ENCODE data around the gene ZFHX3. TPM values are rescaled to one million over a fixed set of nuclear protein-coding genes. Genes with fewer than 3 reads are reported as not detected.

The ZFHX3 gene
- total and polyA plus RNA-seq, 2 donors from 2014 or later, result 2.3 to 29.3 TPM

DNA sequence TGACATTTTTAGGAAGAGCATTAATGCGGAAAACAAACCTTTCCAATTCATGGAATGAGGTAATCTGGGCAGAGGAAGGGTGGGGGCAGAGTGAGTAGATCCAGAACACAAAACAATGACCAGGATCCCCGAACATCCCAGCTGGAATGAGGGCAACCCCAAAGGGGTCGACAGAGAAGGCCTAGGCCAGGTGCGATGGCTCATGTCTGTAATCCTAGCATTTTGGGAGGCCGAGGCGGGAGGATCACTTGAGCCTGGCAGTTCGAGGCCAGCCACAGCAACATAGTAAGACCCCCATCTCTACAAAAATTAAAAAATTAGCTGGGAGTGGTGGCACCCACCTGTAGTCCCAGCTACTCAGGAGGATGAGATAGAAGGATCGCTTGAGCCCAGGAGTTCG, 64.7 kb downstream of the ZFHX3 start:
- no peak overlapping the region for H3K9ac ChIP-seq (ENCODE audit: low read length in 3 of 3)
- no peak for DNase-seq
- peaks cover 0 to 30% (median 13%) of the 10 kb centered on the region in 3 donors for H3K4me1 ChIP-seq (ENCODE audit: control insufficient read depth in 2 of 3, insufficient read depth in 2 of 3, low read depth in 1 of 3, low read length in 3 of 3)
- no peaks in the 10 kb centered on the region for H3K27me3 ChIP-seq (ENCODE audit: control insufficient read depth, insufficient read depth, low read length)
- no peaks in the 10 kb centered on the region for H3K9me3 ChIP-seq (ENCODE audit: control insufficient read depth in 2 of 3, insufficient read depth in 1 of 3, low read length in 3 of 3)
- no peak for FAIRE-seq
- no peak overlapping the region for H3K27ac ChIP-seq (ENCODE audit: low read depth in 2 of 2, low read length in 2 of 2)
- TF ChIP-seq, protein P1, sequence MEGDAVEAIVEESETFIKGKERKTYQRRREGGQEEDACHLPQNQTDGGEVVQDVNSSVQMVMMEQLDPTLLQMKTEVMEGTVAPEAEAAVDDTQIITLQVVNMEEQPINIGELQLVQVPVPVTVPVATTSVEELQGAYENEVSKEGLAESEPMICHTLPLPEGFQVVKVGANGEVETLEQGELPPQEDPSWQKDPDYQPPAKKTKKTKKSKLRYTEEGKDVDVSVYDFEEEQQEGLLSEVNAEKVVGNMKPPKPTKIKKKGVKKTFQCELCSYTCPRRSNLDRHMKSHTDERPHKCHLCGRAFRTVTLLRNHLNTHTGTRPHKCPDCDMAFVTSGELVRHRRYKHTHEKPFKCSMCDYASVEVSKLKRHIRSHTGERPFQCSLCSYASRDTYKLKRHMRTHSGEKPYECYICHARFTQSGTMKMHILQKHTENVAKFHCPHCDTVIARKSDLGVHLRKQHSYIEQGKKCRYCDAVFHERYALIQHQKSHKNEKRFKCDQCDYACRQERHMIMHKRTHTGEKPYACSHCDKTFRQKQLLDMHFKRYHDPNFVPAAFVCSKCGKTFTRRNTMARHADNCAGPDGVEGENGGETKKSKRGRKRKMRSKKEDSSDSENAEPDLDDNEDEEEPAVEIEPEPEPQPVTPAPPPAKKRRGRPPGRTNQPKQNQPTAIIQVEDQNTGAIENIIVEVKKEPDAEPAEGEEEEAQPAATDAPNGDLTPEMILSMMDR (IDR thresholded peaks at IDR 0.05; ENCODE audit: borderline replicate concordance, extremely low read depth, insufficient read depth), result no peak
- no peak overlapping the region for H3K4me3 ChIP-seq (ENCODE audit: low read length in 3 of 3)
- H3K36me3 ChIP-seq (ENCODE audit: control insufficient read depth in 2 of 3, insufficient read depth in 3 of 3, low read length in 3 of 3), result no peaks in the 10 kb centered on the region
- intact Hi-C loops (cut with DNase I), result no loop called here

GRCh38 chr16:72979974-72980373, 68.0 kb downstream of the ZFHX3 start:
- intact Hi-C loops (cut with DNase I), result no loop called here
- H3K27me3 ChIP-seq (ENCODE audit: control insufficient read depth, insufficient read depth, low read length), result no peaks in the 10 kb centered on the region
- TF ChIP-seq, protein P1 (IDR thresholded peaks at IDR 0.05; ENCODE audit: borderline replicate concordance, extremely low read depth, insufficient read depth), result no peak
- H3K4me3 ChIP-seq (ENCODE audit: low read length in 3 of 3), result no peak overlapping the region
- H3K9ac ChIP-seq (ENCODE audit: low read length in 3 of 3), result no peak overlapping the region
- no peak overlapping the region for H3K27ac ChIP-seq (ENCODE audit: low read depth in 2 of 2, low read length in 2 of 2)
- no peaks in the 10 kb centered on the region for H3K36me3 ChIP-seq (ENCODE audit: control insufficient read depth in 2 of 3, insufficient read depth in 3 of 3, low read length in 3 of 3)
- H3K4me1 ChIP-seq (ENCODE audit: control insufficient read depth in 2 of 3, insufficient read depth in 2 of 3, low read depth in 1 of 3, low read length in 3 of 3), result peaks cover 0 to 6% (median 4%) of the 10 kb centered on the region in 3 donors
- DNase-seq, result no peak
- no peaks in the 10 kb centered on the region for H3K9me3 ChIP-seq (ENCODE audit: control insufficient read depth in 2 of 3, insufficient read depth in 1 of 3, low read length in 3 of 3)
- no peak for FAIRE-seq

DNA sequence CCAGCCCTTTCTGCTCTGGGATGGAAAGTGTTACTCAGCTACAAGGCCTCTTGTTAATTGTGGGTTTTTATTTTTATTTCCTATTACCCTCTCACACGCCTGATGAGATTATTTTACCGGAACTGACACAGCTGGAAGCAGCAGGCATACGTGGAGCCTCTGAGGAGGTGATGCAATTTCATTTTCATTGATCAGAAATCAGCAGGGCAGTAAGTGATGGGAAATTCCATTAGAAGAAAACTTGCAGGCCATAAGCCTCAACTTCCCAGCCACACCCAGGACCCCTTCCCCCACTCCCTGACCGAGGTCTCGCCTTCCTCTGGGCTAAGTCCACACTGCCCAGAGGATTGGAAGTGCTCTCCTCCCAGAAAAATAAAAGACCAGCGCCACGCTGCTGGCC, 69.7 kb downstream of the ZFHX3 start:
- H3K4me1 ChIP-seq (ENCODE audit: control insufficient read depth in 2 of 3, insufficient read depth in 2 of 3, low read depth in 1 of 3, low read length in 3 of 3), result peaks cover 0 to 7% (median 0%) of the 10 kb centered on the region in 3 donors
- H3K4me3 ChIP-seq (ENCODE audit: low read length in 3 of 3), result no peak overlapping the region
- DNase-seq (no peak), FAIRE-seq (no peak)
- H3K27me3 ChIP-seq (ENCODE audit: control insufficient read depth, insufficient read depth, low read length), result no peaks in the 10 kb centered on the region
- H3K36me3 ChIP-seq (ENCODE audit: control insufficient read depth in 2 of 3, insufficient read depth in 3 of 3, low read length in 3 of 3), result no peaks in the 10 kb centered on the region
- no peak overlapping the region for H3K27ac ChIP-seq (ENCODE audit: low read depth in 2 of 2, low read length in 2 of 2)
- H3K9ac ChIP-seq (ENCODE audit: low read length in 3 of 3), result no peak overlapping the region
- intact Hi-C loops (cut with DNase I), result no loop called here
- H3K9me3 ChIP-seq (ENCODE audit: control insufficient read depth in 2 of 3, insufficient read depth in 1 of 3, low read length in 3 of 3), result no peaks in the 10 kb centered on the region
- TF ChIP-seq, protein P1 (IDR thresholded peaks at IDR 0.05; ENCODE audit: borderline replicate concordance, extremely low read depth, insufficient read depth), result no peak

DNA sequence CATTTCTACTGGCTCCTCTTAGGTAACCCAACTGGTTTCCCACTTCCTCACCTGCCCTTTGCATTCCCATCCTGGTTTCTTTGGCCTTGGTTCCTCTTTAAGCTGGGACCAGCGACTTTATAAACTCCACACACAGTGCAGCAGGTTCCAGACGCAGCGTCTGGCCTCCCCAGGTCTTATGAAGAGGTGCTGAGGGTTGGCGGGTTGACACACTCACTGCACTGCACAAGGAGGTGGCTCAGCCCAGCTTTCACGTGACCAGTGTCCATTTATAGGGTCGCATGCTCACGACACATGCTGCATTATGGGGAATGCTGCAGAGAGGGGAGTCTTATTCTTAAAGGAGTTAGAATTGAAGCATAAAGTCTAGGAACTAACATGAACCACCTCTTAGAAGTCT, 70.8 kb downstream of the ZFHX3 start:
- Histone ChIP-seq H3K9me3 (ENCODE audit: control insufficient read depth in 2 of 3, insufficient read depth in 1 of 3, low read length in 3 of 3) (no peaks in the 10 kb centered on the region), H3K27me3 (ENCODE audit: control insufficient read depth, insufficient read depth, low read length) (no peaks in the 10 kb centered on the region), H3K36me3 (ENCODE audit: control insufficient read depth in 2 of 3, insufficient read depth in 3 of 3, low read length in 3 of 3) (no peaks in the 10 kb centered on the region), H3K4me3 (ENCODE audit: low read length in 3 of 3) (no peak overlapping the region), H3K4me1 (ENCODE audit: control insufficient read depth in 2 of 3, insufficient read depth in 2 of 3, low read depth in 1 of 3, low read length in 3 of 3) (peaks cover 0 to 7% (median 0%) of the 10 kb centered on the region in 3 donors), H3K9ac (ENCODE audit: low read length in 3 of 3) (no peak overlapping the region), H3K27ac (ENCODE audit: low read depth in 2 of 2, low read length in 2 of 2) (no peak overlapping the region)
- FAIRE-seq (no peak), DNase-seq (no peak)
- TF ChIP-seq, protein P1 (IDR thresholded peaks at IDR 0.05; ENCODE audit: borderline replicate concordance, extremely low read depth, insufficient read depth), result no peak
- intact Hi-C loops (cut with DNase I), result no loop called here

Measured in kidney (tissue), 14 donors.